ENCODE results near the gene CHRNB1.
A peak's percentile ranks its signal among the peaks of the same experiment; 100 is the strongest.

The CHRNB1 gene

GRCh38 chr17:7443499-7444485 is 1.1 kb upstream of the CHRNB1 start:
- H4K20me1 ChIP-seq: peaks cover 64% of the 10 kb centered on the region
- peaks cover 38% of the 10 kb centered on the region for H3K4me1 ChIP-seq
- peak overlapping the region; percentile 91 for H3K4me2 ChIP-seq
- H3K27ac ChIP-seq: no peak overlapping the region
- H3K9me3 ChIP-seq: no peaks in the 10 kb centered on the region
- no peak for TF ChIP-seq Cebpa-rat (IDR thresholded peaks at IDR 0.05)
- H3K27me3 ChIP-seq: peaks cover 100% of the 10 kb centered on the region
- no peak overlapping the region for H3K9ac ChIP-seq
- no peaks in the 10 kb centered on the region for H3K36me3 ChIP-seq
- H3K4me3 ChIP-seq: no peak overlapping the region

DNA sequence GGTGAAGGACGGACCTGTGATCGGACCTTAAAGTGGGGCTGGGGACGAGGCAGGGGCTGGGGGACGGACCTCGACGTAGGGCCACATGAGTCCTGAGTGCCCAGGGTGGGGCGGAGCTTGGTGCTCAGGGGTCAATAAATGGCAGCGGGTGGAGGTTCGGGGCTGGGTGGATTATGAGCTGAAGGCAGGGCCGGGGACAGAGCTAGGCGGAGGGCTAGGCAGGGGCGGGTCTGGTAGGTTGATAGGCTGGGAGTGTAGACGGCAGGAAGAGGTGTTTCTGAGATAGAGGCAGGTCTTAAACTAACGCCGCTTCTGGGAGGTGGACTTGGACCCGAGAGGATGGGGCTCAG is 733 bp downstream of the CHRNB1 start:
- Histone ChIP-seq H3K9me3 (no peaks in the 10 kb centered on the region), H3K4me2 (peak overlapping the region; percentile 91), H3K27me3 (peaks cover 83% of the 10 kb centered on the region), H3K9ac (no peak overlapping the region), H4K20me1 (peaks cover 46% of the 10 kb centered on the region), H3K36me3 (no peaks in the 10 kb centered on the region), H3K4me1 (peaks cover 21% of the 10 kb centered on the region), H3K4me3 (peak overlapping the region; percentile 61; the same call in 1 of the 2 replicates), H3K27ac (no peak overlapping the region)
- no peak for TF ChIP-seq Cebpa-rat (IDR thresholded peaks at IDR 0.05)

- no peak for TF ChIP-seq Cebpa-rat (IDR thresholded peaks at IDR 0.05)
- H3K27me3 ChIP-seq: peaks cover 54% of the 10 kb centered on the region
Observed at GRCh38 chr17:7448461-7448860, 3.6 kb downstream of the CHRNB1 start.

GRCh38 chr17:7459961-7460545 is 15.2 kb downstream of the CHRNB1 start:
- Histone ChIP-seq H3K9ac (no peak overlapping the region), H3K4me3 (no peak overlapping the region), H3K4me1 (peaks cover 17% of the 10 kb centered on the region), H3K9me3 (no peaks in the 10 kb centered on the region), H3K4me2 (no peak overlapping the region), H3K27ac (no peak overlapping the region), H3K27me3 (no peaks in the 10 kb centered on the region), H3K36me3 (peaks cover 53% of the 10 kb centered on the region), H4K20me1 (no peaks in the 10 kb centered on the region)
- no peak for TF ChIP-seq Cebpa-rat (IDR thresholded peaks at IDR 0.05)

More at GRCh38 chr17:7448461-7448860, 3.6 kb downstream of the CHRNB1 start:
- Histone ChIP-seq H3K4me2 (no peak overlapping the region), H3K4me3 (no peak overlapping the region), H3K36me3 (no peaks in the 10 kb centered on the region), H3K9me3 (no peaks in the 10 kb centered on the region), H3K27ac (no peak overlapping the region), H3K9ac (no peak overlapping the region), H4K20me1 (peaks cover 24% of the 10 kb centered on the region), H3K4me1 (peaks cover 18% of the 10 kb centered on the region)

DNA sequence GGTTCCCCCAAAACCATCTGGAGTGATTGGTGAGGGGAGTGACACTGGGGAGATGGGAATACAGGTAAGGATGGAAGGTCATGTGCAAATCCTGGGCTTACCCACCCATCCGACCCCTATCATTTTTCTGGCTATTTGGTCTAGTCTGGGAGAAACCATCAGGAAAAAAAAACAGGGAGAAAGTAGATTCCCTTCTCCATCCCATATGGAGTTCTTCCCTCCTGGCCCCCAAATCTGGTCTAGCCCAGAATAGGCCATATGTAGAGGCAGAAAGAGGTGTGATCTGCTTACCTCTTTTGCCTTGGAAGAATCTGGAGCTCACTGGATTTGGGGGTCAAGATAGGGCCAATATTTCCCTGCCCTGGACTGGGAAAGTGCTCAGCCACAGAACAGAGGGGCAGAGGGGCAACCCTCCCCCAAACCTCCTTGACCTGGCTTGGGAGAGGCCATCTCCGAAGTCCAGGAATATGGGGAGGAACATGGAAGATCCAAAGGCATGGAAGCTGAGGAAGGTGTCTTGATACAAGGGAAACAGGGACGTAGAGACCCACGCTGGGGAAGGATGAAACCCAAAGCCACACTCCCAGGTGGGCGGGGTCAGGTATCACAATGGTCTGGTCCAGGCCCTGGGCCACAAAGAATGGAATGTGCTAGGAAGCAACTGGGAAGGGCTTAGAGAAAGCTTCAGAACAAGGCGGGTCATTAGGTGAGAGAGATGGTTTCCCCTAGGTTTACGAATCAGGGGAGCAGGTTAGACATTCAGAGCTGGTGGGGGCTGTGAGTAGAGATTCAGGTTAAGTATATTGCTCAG is 16.2 kb downstream of the CHRNB1 start:
- Histone ChIP-seq H3K36me3 (peaks cover 64% of the 10 kb centered on the region), H4K20me1 (peaks cover 5% of the 10 kb centered on the region; the same call in 1 of the 2 replicates), H3K4me1 (peaks cover 15% of the 10 kb centered on the region), H3K9me3 (no peaks in the 10 kb centered on the region), H3K27ac (no peak overlapping the region), H3K27me3 (no peaks in the 10 kb centered on the region), H3K4me2 (no peak overlapping the region), H3K4me3 (no peak overlapping the region), H3K9ac (no peak overlapping the region)
- no peak for TF ChIP-seq Cebpa-rat (IDR thresholded peaks at IDR 0.05)

DNA sequence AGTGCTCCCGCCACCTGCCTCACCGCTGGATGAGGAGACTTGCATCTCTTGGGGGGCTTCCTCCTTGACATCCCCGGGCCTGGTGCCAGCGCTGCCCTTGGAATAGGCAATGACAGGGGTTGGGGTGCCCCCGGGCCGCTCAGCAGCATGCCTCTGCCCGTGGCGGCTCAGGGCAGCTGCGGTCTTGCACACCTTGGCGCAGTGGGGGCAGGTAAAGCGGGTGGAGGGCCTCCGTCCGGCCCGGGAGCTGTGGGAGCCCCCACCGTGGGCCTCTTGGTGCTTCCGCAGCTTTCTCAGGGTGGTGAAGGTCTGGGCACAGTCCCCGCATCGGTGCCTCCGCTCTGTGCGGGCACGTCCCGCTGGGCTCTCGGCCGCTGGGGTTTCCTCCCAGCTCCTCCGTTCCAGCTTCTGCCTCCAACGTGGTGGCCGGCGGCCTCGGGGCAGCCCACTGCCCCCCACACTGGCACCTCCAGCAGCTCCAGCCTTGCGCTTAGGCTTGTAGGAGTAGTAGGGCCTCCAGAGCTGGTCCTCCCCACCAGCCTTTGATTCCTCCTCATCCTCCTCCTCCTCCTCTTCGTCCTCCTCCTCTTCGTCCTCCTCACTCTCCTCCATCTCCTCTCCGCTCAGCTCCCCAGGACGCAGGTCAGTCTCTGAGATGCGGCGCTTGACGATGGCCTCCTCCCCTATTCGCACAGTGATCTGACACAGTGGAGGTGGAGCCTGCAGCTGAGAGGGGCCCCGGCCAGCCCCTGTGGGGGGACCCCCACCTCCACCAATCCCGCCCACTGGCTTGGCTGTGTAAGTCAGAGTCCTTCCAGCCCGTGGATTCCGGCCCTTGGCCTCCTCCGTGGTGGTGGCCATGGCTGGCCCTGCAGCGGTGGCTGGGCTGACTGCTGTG is 17.9 kb downstream of the CHRNB1 start:
- H3K9me3 ChIP-seq: no peaks in the 10 kb centered on the region
- no peak overlapping the region for H3K4me2 ChIP-seq
- H3K36me3 ChIP-seq: peaks cover 80% of the 10 kb centered on the region
- TF ChIP-seq Cebpa-rat (IDR thresholded peaks at IDR 0.05): no peak
- H4K20me1 ChIP-seq: peaks cover 21% of the 10 kb centered on the region
- no peak overlapping the region for H3K9ac ChIP-seq
- H3K27ac ChIP-seq: no peak overlapping the region
- H3K4me1 ChIP-seq: peaks cover 14% of the 10 kb centered on the region
- H3K27me3 ChIP-seq: no peaks in the 10 kb centered on the region
- no peak overlapping the region for H3K4me3 ChIP-seq

- peaks cover 28% of the 10 kb centered on the region for H4K20me1 ChIP-seq
- no peak overlapping the region for H3K9ac ChIP-seq
- no peak overlapping the region for H3K27ac ChIP-seq
- no peak for TF ChIP-seq Cebpa-rat (IDR thresholded peaks at IDR 0.05)
- H3K27me3 ChIP-seq: no peaks in the 10 kb centered on the region
- peaks cover 79% of the 10 kb centered on the region for H3K36me3 ChIP-seq
- no peak overlapping the region for H3K4me2 ChIP-seq
- H3K4me3 ChIP-seq: no peak overlapping the region
- H3K9me3 ChIP-seq: no peaks in the 10 kb centered on the region
- peaks cover 21% of the 10 kb centered on the region for H3K4me1 ChIP-seq
Observed at GRCh38 chr17:7463372-7463846, 18.5 kb downstream of the CHRNB1 start.

DNA sequence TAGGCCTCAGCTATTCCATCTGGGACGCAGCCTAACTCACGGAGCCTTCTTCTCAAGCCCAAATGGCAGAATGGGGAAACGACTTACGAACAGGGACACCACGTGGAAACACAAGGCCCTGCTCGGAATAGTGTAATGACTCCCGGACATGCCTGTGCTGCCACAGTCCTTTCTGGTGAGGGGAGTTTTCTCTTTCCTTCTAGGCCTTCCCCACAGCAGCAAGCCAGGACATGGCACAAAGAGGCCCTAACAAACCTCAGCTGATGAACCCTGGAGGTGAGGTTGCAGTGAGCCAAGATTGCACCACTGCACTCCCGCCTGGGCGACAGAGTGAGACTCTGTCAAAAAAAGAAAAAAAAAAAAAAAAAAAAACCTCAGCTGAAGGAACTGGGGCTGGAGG is 19.2 kb downstream of the CHRNB1 start:
- Histone ChIP-seq H4K20me1 (peaks cover 34% of the 10 kb centered on the region), H3K27ac (no peak overlapping the region), H3K4me1 (peaks cover 25% of the 10 kb centered on the region), H3K9me3 (no peaks in the 10 kb centered on the region), H3K27me3 (no peaks in the 10 kb centered on the region), H3K9ac (no peak overlapping the region), H3K36me3 (peaks cover 80% of the 10 kb centered on the region), H3K4me2 (no peak overlapping the region), H3K4me3 (no peak overlapping the region)
- no peak for TF ChIP-seq Cebpa-rat (IDR thresholded peaks at IDR 0.05)
